RWPE2 (cell line): Measurements from ENCODE around the gene RNF150.

ENCODE experiments used
- ATAC-seq: fragments of 200-7000 bp; cut with Tn5 transposase; 3 replicates; pipeline ENCODE4 v1.9.1; 2021; ENCODE audit warnings: low read depth
- DNase-seq: peaks from one replicate; pipeline ENCODE4 v3.0.0-alpha.2; 2020; ENCODE audit warnings: low spot score
- H3K27ac ChIP-seq: fragments of 450-650 bp; 2 replicates; pipeline ENCODE4 v1.5.1; 2017; ENCODE audit warnings: mild to moderate bottlenecking; ENCODE audit not compliant: poor library complexity, severe bottlenecking
- H3K27me3 ChIP-seq: fragments of 250-450 bp; sonication (Bioruptor Pico); 2 replicates; pipeline ENCODE4 v1.5.1; 2021; ENCODE audit warnings: mild to moderate bottlenecking, moderate library complexity; ENCODE audit not compliant: insufficient read depth, poor library complexity, severe bottlenecking
- H3K36me3 ChIP-seq: fragments of 250-450 bp; sonication (Bioruptor Pico); 2 replicates; pipeline ENCODE4 v1.5.1; 2020; ENCODE audit warnings: low read depth, mild to moderate bottlenecking, moderate library complexity
- H3K4me1 ChIP-seq: fragments of 250-450 bp; sonication (Bioruptor Pico); 2 replicates; pipeline ENCODE4 v1.5.1; 2021; ENCODE audit warnings: mild to moderate bottlenecking, moderate library complexity; ENCODE audit not compliant: insufficient read depth, poor library complexity, severe bottlenecking
- H3K4me3 ChIP-seq: fragments of 250-450 bp; sonication (Bioruptor Pico); 2 replicates; pipeline ENCODE4 v1.5.1; 2021; ENCODE audit warnings: mild to moderate bottlenecking, moderate library complexity; ENCODE audit not compliant: severe bottlenecking
- H3K9me3 ChIP-seq: fragments of 250-450 bp; sonication (Bioruptor Pico); 2 replicates; pipeline ENCODE4 v1.5.1; 2021; ENCODE audit warnings: mild to moderate bottlenecking, moderate library complexity; ENCODE audit not compliant: severe bottlenecking
- TF ChIP-seq, protein P1 (sequence below): fragments of 450-650 bp; IDR thresholded peaks from one replicate; pipeline ENCODE4 v1.5.1; 2017; ENCODE audit warnings: mild to moderate bottlenecking, moderate library complexity; ENCODE audit not compliant: poor library complexity, severe bottlenecking

The RNF150 gene

DNA sequence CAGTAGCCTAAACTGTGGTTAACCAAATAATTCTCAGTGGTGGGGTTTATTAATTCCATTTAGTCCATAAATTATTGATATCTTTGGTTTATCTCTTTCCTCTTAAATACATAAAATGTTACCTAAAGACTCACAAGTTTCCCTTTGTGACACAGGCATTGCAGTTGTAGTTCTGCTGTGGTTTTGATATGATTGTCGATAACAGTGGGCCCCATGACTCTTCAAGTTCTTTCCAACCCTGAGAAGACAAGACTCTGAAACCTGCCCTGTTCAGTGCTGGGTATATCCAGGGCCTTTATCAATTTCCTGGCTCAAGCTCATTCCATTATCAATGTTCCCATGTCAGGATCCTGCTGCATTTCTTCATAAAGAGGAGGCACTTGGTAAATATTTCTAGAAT lies 259.2 kb downstream of the RNF150 start:
- Histone ChIP-seq H3K27ac (no peak overlapping the region), H3K27me3 (no peaks in the 10 kb centered on the region), H3K4me3 (no peak overlapping the region), H3K9me3 (no peaks in the 10 kb centered on the region), H3K36me3 (no peaks in the 10 kb centered on the region), H3K4me1 (no peaks in the 10 kb centered on the region)
- TF ChIP-seq, protein P1, sequence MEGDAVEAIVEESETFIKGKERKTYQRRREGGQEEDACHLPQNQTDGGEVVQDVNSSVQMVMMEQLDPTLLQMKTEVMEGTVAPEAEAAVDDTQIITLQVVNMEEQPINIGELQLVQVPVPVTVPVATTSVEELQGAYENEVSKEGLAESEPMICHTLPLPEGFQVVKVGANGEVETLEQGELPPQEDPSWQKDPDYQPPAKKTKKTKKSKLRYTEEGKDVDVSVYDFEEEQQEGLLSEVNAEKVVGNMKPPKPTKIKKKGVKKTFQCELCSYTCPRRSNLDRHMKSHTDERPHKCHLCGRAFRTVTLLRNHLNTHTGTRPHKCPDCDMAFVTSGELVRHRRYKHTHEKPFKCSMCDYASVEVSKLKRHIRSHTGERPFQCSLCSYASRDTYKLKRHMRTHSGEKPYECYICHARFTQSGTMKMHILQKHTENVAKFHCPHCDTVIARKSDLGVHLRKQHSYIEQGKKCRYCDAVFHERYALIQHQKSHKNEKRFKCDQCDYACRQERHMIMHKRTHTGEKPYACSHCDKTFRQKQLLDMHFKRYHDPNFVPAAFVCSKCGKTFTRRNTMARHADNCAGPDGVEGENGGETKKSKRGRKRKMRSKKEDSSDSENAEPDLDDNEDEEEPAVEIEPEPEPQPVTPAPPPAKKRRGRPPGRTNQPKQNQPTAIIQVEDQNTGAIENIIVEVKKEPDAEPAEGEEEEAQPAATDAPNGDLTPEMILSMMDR, result no peak
- no peak for DNase-seq
- no peak for ATAC-seq

GRCh38 chr4:140871368-140871767 lies 261.9 kb downstream of the RNF150 start:
- no peak overlapping the region for H3K27ac ChIP-seq
- no peak for ATAC-seq
- no peak for DNase-seq

DNA sequence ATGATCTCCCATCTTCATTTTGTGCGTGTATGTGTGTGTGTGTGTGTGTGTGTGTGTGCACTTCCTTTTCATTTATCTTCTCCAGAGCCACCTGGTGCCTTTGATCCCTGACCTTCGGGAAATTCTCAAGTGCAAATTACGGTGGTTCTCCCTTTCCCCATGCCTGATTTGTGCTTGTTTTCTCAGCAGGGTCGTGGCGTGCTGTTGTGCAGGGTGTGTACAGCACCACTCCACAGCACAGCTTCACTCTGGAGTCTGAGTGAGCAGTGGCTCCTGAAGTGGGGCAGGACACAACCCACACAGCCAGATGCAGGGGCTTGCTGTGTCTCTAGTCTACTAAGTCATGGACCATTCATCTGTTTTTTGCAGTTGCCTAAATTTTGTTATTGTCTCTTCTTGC lies 262.8 kb downstream of the RNF150 start:
- no peaks in the 10 kb centered on the region for H3K27me3 ChIP-seq
- ATAC-seq, result no peak
- no peaks in the 10 kb centered on the region for H3K36me3 ChIP-seq
- H3K27ac ChIP-seq, result no peak overlapping the region
- no peak overlapping the region for H3K4me3 ChIP-seq
- H3K9me3 ChIP-seq, result no peaks in the 10 kb centered on the region
- TF ChIP-seq, protein P1, result no peak
- H3K4me1 ChIP-seq, result no peaks in the 10 kb centered on the region
- no peak for DNase-seq

More at GRCh38 chr4:140871368-140871767, 261.9 kb downstream of the RNF150 start:
- H3K4me1 ChIP-seq, result no peaks in the 10 kb centered on the region
- no peaks in the 10 kb centered on the region for H3K36me3 ChIP-seq
- TF ChIP-seq, protein P1, result no peak
- no peaks in the 10 kb centered on the region for H3K9me3 ChIP-seq
- H3K4me3 ChIP-seq, result no peak overlapping the region
- no peaks in the 10 kb centered on the region for H3K27me3 ChIP-seq

GRCh38 chr4:140869446-140869845 lies 263.8 kb downstream of the RNF150 start:
- no peaks in the 10 kb centered on the region for H3K36me3 ChIP-seq
- no peak for DNase-seq
- H3K4me1 ChIP-seq, result no peaks in the 10 kb centered on the region
- no peak overlapping the region for H3K27ac ChIP-seq
- no peaks in the 10 kb centered on the region for H3K27me3 ChIP-seq
- no peak overlapping the region for H3K4me3 ChIP-seq
- ATAC-seq, result no peak
- H3K9me3 ChIP-seq, result no peaks in the 10 kb centered on the region
- TF ChIP-seq, protein P1, result no peak

- TF ChIP-seq, protein P1, result no peak
- Histone ChIP-seq H3K4me1 (no peaks in the 10 kb centered on the region), H3K4me3 (no peak overlapping the region), H3K27me3 (no peaks in the 10 kb centered on the region), H3K27ac (no peak overlapping the region), H3K9me3 (no peaks in the 10 kb centered on the region), H3K36me3 (no peaks in the 10 kb centered on the region)
- DNase-seq (no peak), ATAC-seq (no peak)
Observed at GRCh38 chr4:140867356-140867755, 265.9 kb downstream of the RNF150 start.
